MM.1S (cell line): ENCODE data around the gene MYLK3.
"Not testable (repeated sequence)": the region's sequence is repeated elsewhere in the genome, so short reads cannot be mapped to it uniquely, and the experiment has no call there.

Experiments used
- DNase-seq: peaks from one replicate; pipeline ENCODE4 v3.0.0-alpha.2; 2015
- H2AFZ ChIP-seq: fragments of 300-600 bp; sonication (generic); 2 replicates; pipeline ENCODE4 v1.6.0; 2016; ENCODE audit warnings: antibody characterized with exemption, low read length
- H3F3A ChIP-seq: fragments of 300-600 bp; sonication (generic); 2 replicates; pipeline ENCODE4 v1.6.1; 2016; ENCODE audit warnings: mild to moderate bottlenecking, antibody characterized with exemption, low read length, moderate library complexity, mixed read lengths; ENCODE audit not compliant: insufficient read depth
- H3K27ac ChIP-seq: fragments of 300-600 bp; sonication (generic); 2 replicates; pipeline ENCODE4 v1.5.1; 2016; ENCODE audit warnings: mild to moderate bottlenecking, low read length
- H3K27me3 ChIP-seq: fragments of 300-600 bp; sonication (generic); replicated peaks from 2 replicates; pipeline ENCODE4 v1.6.0; 2016; ENCODE audit warnings: low read length; ENCODE audit not compliant: insufficient read depth
- H3K36me3 ChIP-seq: fragments of 300-600 bp; sonication (generic); replicated peaks from 2 replicates; pipeline ENCODE4 v1.6.1; 2016; ENCODE audit warnings: mild to moderate bottlenecking, low read length, mixed read lengths; ENCODE audit not compliant: insufficient read depth
- H3K4me1 ChIP-seq: fragments of 300-600 bp; sonication (generic); 2 replicates; pipeline ENCODE4 v1.6.1; 2016; ENCODE audit warnings: low read length, mixed read lengths
- H3K4me2 ChIP-seq: fragments of 300-600 bp; sonication (generic); 2 replicates; pipeline ENCODE4 v1.6.0; 2016; ENCODE audit warnings: low read depth, low read length
- H3K4me3 ChIP-seq: fragments of 300-600 bp; sonication (generic); 2 replicates; pipeline ENCODE4 v1.5.1; 2016; ENCODE audit warnings: low read length, mixed read lengths
- H3K79me2 ChIP-seq: fragments of 300-600 bp; sonication (generic); 2 replicates; pipeline ENCODE4 v1.6.1; 2016; ENCODE audit warnings: mixed run types, low read length, mixed read lengths
- H3K9ac ChIP-seq: fragments of 300-600 bp; sonication (generic); 2 replicates; pipeline ENCODE4 v1.6.1; 2016; ENCODE audit warnings: low read length, mixed read lengths
- H3K9me2 ChIP-seq: fragments of 300-600 bp; sonication (generic); replicated peaks from 2 replicates; pipeline ENCODE4 v1.6.1; 2016; ENCODE audit warnings: mild to moderate bottlenecking, low read length, mixed read lengths; ENCODE audit not compliant: insufficient read depth
- H3K9me3 ChIP-seq: fragments of 300-600 bp; sonication (generic); replicated peaks from 2 replicates; pipeline ENCODE4 v1.6.1; 2016; ENCODE audit warnings: mild to moderate bottlenecking, low read length, mixed read lengths; ENCODE audit not compliant: insufficient read depth
- H4K20me1 ChIP-seq: fragments of 300-600 bp; sonication (generic); 2 replicates; pipeline ENCODE4 v1.6.1; 2016; ENCODE audit warnings: mild to moderate bottlenecking, low read length, moderate library complexity, mixed read lengths; ENCODE audit not compliant: insufficient read depth
- CTCF ChIP-seq: fragments of 300-600 bp; sonication (generic); IDR thresholded peaks from 2 replicates; pipeline ENCODE4 v1.5.1; 2016; ENCODE audit warnings: antibody characterized with exemption, low read length, mixed read lengths
- EZH2 ChIP-seq: fragments of 300-600 bp; sonication (generic); optimal IDR thresholded peaks from 2 replicates; pipeline ENCODE3; 2017; ENCODE audit warnings: low read depth, mild to moderate bottlenecking, antibody characterized with exemption, low read length, mixed read lengths
- EZH2phosphoT487 ChIP-seq: fragments of 300-600 bp; sonication (generic); IDR thresholded peaks from 2 replicates; pipeline ENCODE4 v1.6.1; 2018; ENCODE audit warnings: antibody characterized with exemption, low read length

MYLK3 gene

GRCh38 chr16:46687486-46687885, 60.7 kb downstream of the MYLK3 start:
- Histone ChIP-seq H2AFZ (no peak overlapping the region), H3K4me2 (peak overlapping the region; percentile 83), H3K27me3 (no peaks in the 10 kb centered on the region), H3K9ac (peak overlapping the region; percentile 81; the same call in 1 of the 2 replicates), H3K79me2 (peaks cover 92% of the 10 kb centered on the region), H3K4me1 (peaks cover 25% of the 10 kb centered on the region), H3K9me2 (no peaks in the 10 kb centered on the region), H3K27ac (no peak overlapping the region), H3K4me3 (peak overlapping the region; percentile 88), H3K36me3 (no peaks in the 10 kb centered on the region; the same call in 1 of the 2 replicates), H3K9me3 (no peaks in the 10 kb centered on the region), H3F3A (peaks cover 21% of the 10 kb centered on the region), H4K20me1 (peaks cover 21% of the 10 kb centered on the region)
- DNase-seq: no peak
- TF ChIP-seq EZH2 (no peak), CTCF (no peak), EZH2phosphoT487 (no peak)

- Histone ChIP-seq H3K27ac (no peak overlapping the region), H3K9me2 (no peaks in the 10 kb centered on the region), H3K9ac (no peak overlapping the region), H3K4me1 (peaks cover 25% of the 10 kb centered on the region), H3K36me3 (no peaks in the 10 kb centered on the region; the same call in 1 of the 2 replicates), H4K20me1 (peaks cover 21% of the 10 kb centered on the region), H3F3A (peaks cover 21% of the 10 kb centered on the region), H2AFZ (no peak overlapping the region), H3K9me3 (no peaks in the 10 kb centered on the region), H3K4me3 (no peak overlapping the region), H3K4me2 (peak overlapping the region; percentile 83; the same call in 1 of the 2 replicates), H3K27me3 (no peaks in the 10 kb centered on the region), H3K79me2 (peaks cover 92% of the 10 kb centered on the region)
- DNase-seq: no peak
- TF ChIP-seq EZH2 (no peak), CTCF (no peak), EZH2phosphoT487 (no peak)
These were observed 61.2 kb downstream of the MYLK3 start for GRCh38 chr16:46686815-46687473.

GRCh38 chr16:46681867-46682266, 66.3 kb downstream of the MYLK3 start:
- H3K4me1 ChIP-seq, H3F3A ChIP-seq, H3K4me2 ChIP-seq, H3K27me3 ChIP-seq, H3K27ac ChIP-seq, H2AFZ ChIP-seq, DNase-seq, H3K4me3 ChIP-seq, H3K9me3 ChIP-seq, H3K9ac ChIP-seq, H3K9me2 ChIP-seq: not testable (repeated sequence)
- Histone ChIP-seq H3K36me3 (peaks cover 11% of the 10 kb centered on the region; the same call in 1 of the 2 replicates), H3K79me2 (peaks cover 61% of the 10 kb centered on the region), H4K20me1 (peaks cover 12% of the 10 kb centered on the region)

- H3F3A ChIP-seq, H3K9ac ChIP-seq, H4K20me1 ChIP-seq, H3K4me3 ChIP-seq, H3K27me3 ChIP-seq, H3K4me1 ChIP-seq, H3K27ac ChIP-seq, H3K4me2 ChIP-seq, H3K9me3 ChIP-seq, H3K9me2 ChIP-seq, DNase-seq, H2AFZ ChIP-seq: not testable (repeated sequence)
- H3K79me2 ChIP-seq: peaks cover 22% of the 10 kb centered on the region
- peaks cover 11% of the 10 kb centered on the region; the same call in 1 of the 2 replicates for H3K36me3 ChIP-seq
These were observed 70.2 kb downstream of the MYLK3 start for GRCh38 chr16:46677943-46678342.
